Cardiac muscle cell (in vitro differentiated cells and primary cell): ENCODE data around the gene SF3A1. TPM values are rescaled to one million over a fixed set of nuclear protein-coding genes. Genes with fewer than 3 reads are reported as not detected.

Source experiments
- DNase-seq, 2 donors: peaks; one replicate each; pipeline versions ENCODE4 v3.0.0 to v3.0.0-alpha.2; 2010 to 2017; ENCODE audit warnings: low read depth in 1 of 2, low spot score in 1 of 2
- H3K27ac ChIP-seq: fragments of 200-600 bp; sonication (generic); 2 replicates; pipeline ENCODE4 v1.5.1; 2016
- H3K27me3 ChIP-seq: fragments of 200-600 bp; sonication (generic); 2 replicates; pipeline ENCODE4 v1.6.0; 2016; ENCODE audit warnings: control low read depth
- H3K36me3 ChIP-seq: fragments of 200-600 bp; sonication (generic); 2 replicates; pipeline ENCODE4 v1.5.1; 2016; ENCODE audit warnings: control low read depth
- H3K4me1 ChIP-seq: fragments of 200-600 bp; sonication (generic); 2 replicates; pipeline ENCODE4 v1.8.1; 2017; ENCODE audit warnings: low read depth, mild to moderate bottlenecking, mixed run types
- H3K4me3 ChIP-seq: fragments of 200-600 bp; sonication (generic); 2 replicates; pipeline ENCODE4 v1.5.1; 2016; ENCODE audit warnings: mild to moderate bottlenecking
- H3K9me3 ChIP-seq: fragments of 200-600 bp; sonication (generic); 2 replicates; pipeline ENCODE4 v1.5.1; 2017; ENCODE audit warnings: low read depth, mild to moderate bottlenecking, control low read depth
- CTCF ChIP-seq: IDR thresholded peaks from 2 replicates; pipeline ENCODE4 v1.5.1; 2012; ENCODE audit warnings: low read depth, mild to moderate bottlenecking, low read length
- polyA plus RNA-seq: library from polyadenylated mRNA; unstranded; fragments of >200 nt; fragmentation: Nextera tagmentation; extraction: Ambion mirVana; gene quantifications from 2 replicates; pipeline ENCODE4 v1.2.1, GENCODE V29; 2016
- total RNA-seq: library from RNA; depleted of rRNA; stranded (reverse); fragments of >200 nt; gene quantifications from 2 replicates; pipeline ENCODE4 v1.2.3, GENCODE V29; 2016

SF3A1 gene
- total and polyA plus RNA-seq, 2 experiments from 2014 or later, result 92.6 to 160 TPM

- Histone ChIP-seq H3K27me3 (no peaks in the 10 kb centered on the region), H3K27ac (no peak overlapping the region), H3K4me3 (no peak overlapping the region), H3K36me3 (no peaks in the 10 kb centered on the region), H3K9me3 (no peaks in the 10 kb centered on the region), H3K4me1 (no peaks in the 10 kb centered on the region)
- no peak for TF ChIP-seq CTCF
- DNase-seq, result no peak
Measured at GRCh38 chr22:30370641-30371230, 14.0 kb upstream of the SF3A1 start.

GRCh38 chr22:30368420-30368819 is 11.7 kb upstream of the SF3A1 start:
- no peaks in the 10 kb centered on the region for H3K4me1 ChIP-seq
- TF ChIP-seq CTCF, result no peak
- no peak overlapping the region for H3K4me3 ChIP-seq
- DNase-seq, result no peak
- H3K27ac ChIP-seq, result no peak overlapping the region
- H3K36me3 ChIP-seq, result no peaks in the 10 kb centered on the region
- no peaks in the 10 kb centered on the region for H3K9me3 ChIP-seq
- no peaks in the 10 kb centered on the region for H3K27me3 ChIP-seq

DNA sequence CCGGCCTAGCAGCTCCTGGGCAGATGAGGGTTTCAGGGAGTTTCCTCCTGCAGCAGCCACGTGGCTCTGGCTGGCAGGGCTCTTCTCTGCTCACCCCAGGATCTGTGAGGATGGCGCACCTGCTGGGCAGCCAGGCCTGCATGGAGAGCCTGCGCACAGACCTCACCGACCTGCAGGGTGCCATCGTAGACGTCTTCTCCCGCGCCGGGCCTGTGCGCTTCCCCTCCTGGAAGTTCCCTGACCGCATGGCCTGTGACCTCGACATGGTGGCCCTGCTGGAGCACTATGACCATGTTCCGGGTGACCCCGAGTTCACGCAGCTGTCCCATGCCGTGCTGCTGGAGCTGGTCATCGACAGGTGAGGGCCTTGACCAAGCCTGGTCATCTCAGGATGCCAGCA is 9.2 kb upstream of the SF3A1 start:
- Histone ChIP-seq H3K4me1 (no peaks in the 10 kb centered on the region), H3K36me3 (no peaks in the 10 kb centered on the region), H3K27me3 (no peaks in the 10 kb centered on the region), H3K9me3 (no peaks in the 10 kb centered on the region), H3K27ac (no peak overlapping the region), H3K4me3 (no peak overlapping the region)
- no peak for DNase-seq
- no peak for TF ChIP-seq CTCF

DNA sequence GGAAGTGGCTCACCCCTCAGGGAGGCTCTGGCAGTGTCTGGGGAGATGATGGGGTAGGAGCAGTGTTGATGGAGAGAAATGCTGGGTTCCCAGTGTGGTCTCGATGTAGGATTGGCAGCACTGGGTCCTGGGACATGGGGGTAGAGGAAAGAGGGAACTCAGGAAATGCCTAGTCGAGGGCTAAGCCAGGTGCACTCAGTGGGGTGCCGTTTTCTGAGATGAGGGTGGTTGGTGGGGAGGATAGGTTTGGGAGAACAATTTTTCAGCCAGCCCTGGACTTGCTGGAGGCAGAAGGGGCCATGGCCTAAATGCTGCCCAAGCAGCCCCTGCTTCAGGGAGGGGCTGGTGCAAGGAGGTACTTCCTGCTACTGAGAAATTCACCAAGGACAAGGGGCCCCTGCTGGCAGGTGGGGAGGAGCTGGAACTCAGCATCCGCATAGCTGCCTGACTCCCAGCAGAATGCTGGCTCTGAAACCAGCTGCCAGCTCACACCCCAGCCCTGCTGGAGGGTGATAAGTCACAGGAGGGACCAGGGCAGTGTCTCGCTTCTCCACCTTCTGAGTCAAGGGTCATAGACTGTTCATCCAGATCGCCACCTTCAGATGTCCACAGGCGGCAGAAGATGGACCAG is 6.1 kb upstream of the SF3A1 start:
- Histone ChIP-seq H3K36me3 (no peaks in the 10 kb centered on the region), H3K27me3 (no peaks in the 10 kb centered on the region), H3K4me1 (no peaks in the 10 kb centered on the region), H3K27ac (no peak overlapping the region), H3K4me3 (no peak overlapping the region), H3K9me3 (no peaks in the 10 kb centered on the region)
- DNase-seq, result no peak
- TF ChIP-seq CTCF, result no peak

GRCh38 chr22:30361916-30362650 is 5.4 kb upstream of the SF3A1 start:
- H3K36me3 ChIP-seq, result no peaks in the 10 kb centered on the region
- H3K27me3 ChIP-seq, result no peaks in the 10 kb centered on the region
- H3K27ac ChIP-seq, result no peak overlapping the region
- no peak for TF ChIP-seq CTCF
- H3K4me3 ChIP-seq, result no peak overlapping the region
- DNase-seq, result no peak
- H3K4me1 ChIP-seq, result no peaks in the 10 kb centered on the region
- no peaks in the 10 kb centered on the region for H3K9me3 ChIP-seq
